SK-N-SH (cell line): ENCODE data around the gene PSMD8. TPM values are rescaled to one million over a fixed set of nuclear protein-coding genes. Genes with fewer than 3 reads are reported as not detected.

ENCODE experiments used
- CTCF ChIA-PET: fragments of 300-600, 350-600 bp; formaldehyde crosslinking; extraction: SDS; loops from one replicate; lab custom pipeline; 2021; lab: Yijun Ruan, JAX
- POLR2A ChIA-PET: fragments of 350-600 bp; sonication (Branson Sonifier 250); formaldehyde crosslinking; extraction: SDS; loops from one replicate; lab custom pipeline; 2020; ENCODE audit warnings: antibody characterized with exemption, inconsistent platforms; lab: Yijun Ruan, JAX
- DNase-seq: peaks from one replicate; pipeline ENCODE4 v3.0.0; 2012
- H2AFZ ChIP-seq: fragments of 200-600 bp; sonication (generic); 2 replicates; pipeline ENCODE4 v1.8.1; 2016; ENCODE audit warnings: antibody characterized with exemption, mild to moderate bottlenecking, low read depth
- H3F3A ChIP-seq: fragments of 200-600 bp; sonication (generic); replicated peaks from 2 replicates; pipeline ENCODE3; 2016; ENCODE audit warnings: antibody characterized with exemption, mild to moderate bottlenecking; ENCODE audit not compliant: insufficient read depth
- H3K27ac ChIP-seq, 2 experiments: fragments of 200-500 bp in 1 of 2; fragments of 200-600 bp in 1 of 2; sonication (Bioruptor generic) in 1 of 2; sonication (generic), shearing (Covaris generic) in 1 of 2; 2 replicates each; pipeline versions ENCODE4 v1.5.1 to v1.6.1; 2014 to 2016; ENCODE audit warnings: low read depth in 2 of 2, inconsistent platforms in 1 of 2, low read length in 1 of 2, mild to moderate bottlenecking in 1 of 2, mixed read lengths in 1 of 2
- H3K27me3 ChIP-seq: fragments of 200-600 bp; sonication (generic), shearing (Covaris generic); 2 replicates; pipeline ENCODE4 v1.6.1; 2016; ENCODE audit warnings: mixed run types; ENCODE audit not compliant: insufficient read depth
- H3K36me3 ChIP-seq, 2 experiments: fragments of 200-500 bp in 1 of 2; fragments of 200-600 bp in 1 of 2; sonication (Bioruptor generic) in 1 of 2; sonication (generic) in 1 of 2; replicated peaks in 1 of 2; 2 replicates each; pipeline versions ENCODE3 to v1.5.1; 2014 to 2016; ENCODE audit warnings: low read length in 1 of 2, mild to moderate bottlenecking in 1 of 2; ENCODE audit not compliant: insufficient read depth in 2 of 2, control insufficient read depth in 1 of 2
- H3K4me1 ChIP-seq, 2 experiments: fragments of 200-500 bp in 1 of 2; fragments of 200-600 bp in 1 of 2; sonication (Bioruptor generic) in 1 of 2; sonication (generic), shearing (Covaris generic) in 1 of 2; 2 replicates each; pipeline versions ENCODE4 v1.5.1 to v1.6.1; 2014 to 2016; ENCODE audit warnings: low read depth in 1 of 2, low read length in 1 of 2, mixed run types in 1 of 2; ENCODE audit not compliant: insufficient read depth in 2 of 2, control insufficient read depth in 1 of 2
- H3K4me2 ChIP-seq: fragments of 200-600 bp; sonication (generic), shearing (Covaris generic); 2 replicates; pipeline ENCODE4 v1.6.1; 2017; ENCODE audit warnings: mixed run types
- H3K4me3 ChIP-seq, 2 experiments: fragments of 200-500 bp in 1 of 2; fragments of 200-600 bp in 1 of 2; sonication (Bioruptor generic) in 1 of 2; sonication (generic), shearing (Covaris generic) in 1 of 2; 2 replicates each; pipeline versions ENCODE4 v1.5.1 to v1.8.1; 2014 to 2016; ENCODE audit warnings: low read depth in 2 of 2, inconsistent platforms in 1 of 2, low read length in 1 of 2, mild to moderate bottlenecking in 1 of 2, mixed read lengths in 1 of 2, moderate library complexity in 1 of 2
- H3K79me2 ChIP-seq: fragments of 200-600 bp; sonication (generic); 2 replicates; pipeline ENCODE4 v1.8.1; 2017; ENCODE audit warnings: mild to moderate bottlenecking; ENCODE audit not compliant: insufficient read depth
- H3K9ac ChIP-seq: fragments of 200-600 bp; sonication (generic); 2 replicates; pipeline ENCODE4 v1.6.1; 2017; ENCODE audit warnings: mixed run types
- H3K9me2 ChIP-seq: fragments of 200-600 bp; sonication (generic); 2 replicates; pipeline ENCODE4 v1.6.1; 2017; ENCODE audit warnings: mixed run types
- H3K9me3 ChIP-seq: fragments of 200-600 bp; sonication (generic); 2 replicates; pipeline ENCODE4 v1.6.1; 2017; ENCODE audit warnings: mixed run types, mild to moderate bottlenecking, moderate library complexity
- H4K20me1 ChIP-seq: fragments of 200-600 bp; sonication (generic); 2 replicates; pipeline ENCODE4 v1.6.1; 2017; ENCODE audit warnings: mild to moderate bottlenecking, mixed run types; ENCODE audit not compliant: insufficient read depth
- CHD2 ChIP-seq: fragments of 150-350 bp; IDR thresholded peaks from 2 replicates; pipeline ENCODE4 v1.6.1; 2018; ENCODE audit warnings: low read length; ENCODE audit not compliant: partially characterized antibody
- ELF1 ChIP-seq: IDR thresholded peaks from 2 replicates; pipeline ENCODE4 v1.4.0; 2012
- EP300 ChIP-seq, 2 experiments: IDR thresholded peaks; 2 replicates each; pipeline versions ENCODE4 v1.4.0 to v1.6.1; 2012; ENCODE audit warnings: borderline replicate concordance in 1 of 2, low read depth in 1 of 2, low read length in 1 of 2
- EZH2phosphoT487 ChIP-seq: fragments of 200-600 bp; sonication (generic); IDR thresholded peaks from 2 replicates; pipeline ENCODE4 v1.6.1; 2017; ENCODE audit warnings: low read depth, mixed run types, mild to moderate bottlenecking, antibody characterized with exemption, moderate library complexity, borderline replicate concordance
- FOSL2 ChIP-seq: IDR thresholded peaks from 2 replicates; pipeline ENCODE4 v1.4.0; 2012; ENCODE audit warnings: low read depth, mild to moderate bottlenecking, moderate library complexity, borderline replicate concordance
- FOXM1 ChIP-seq: IDR thresholded peaks from 2 replicates; pipeline ENCODE4 v1.4.0; 2012; ENCODE audit warnings: low read depth, mild to moderate bottlenecking
- GABPA ChIP-seq: IDR thresholded peaks from 2 replicates; pipeline ENCODE4 v1.4.0; 2012; ENCODE audit warnings: low read depth, mild to moderate bottlenecking
- GATA2 ChIP-seq: sonication (generic); formaldehyde crosslinking; IDR thresholded peaks from 2 replicates; pipeline ENCODE4 v1.5.0; 2020; ENCODE audit warnings: mild to moderate bottlenecking, missing genetic modification reagents
- JUND ChIP-seq: IDR thresholded peaks from 2 replicates; pipeline ENCODE4 v1.4.0; 2012
- MXI1 ChIP-seq: IDR thresholded peaks from 2 replicates; pipeline ENCODE4 v1.6.1; 2012; ENCODE audit warnings: mild to moderate bottlenecking, low read depth, low read length, improper control_type of control experiment
- RAD21 ChIP-seq: IDR thresholded peaks from 2 replicates; pipeline ENCODE4 v1.6.1; 2012; ENCODE audit warnings: mild to moderate bottlenecking, low read length
- RCOR1 ChIP-seq: fragments of 150-350 bp; IDR thresholded peaks from 2 replicates; pipeline ENCODE4 v1.6.1; 2017; ENCODE audit warnings: antibody characterized with exemption, low read length
- RXRA ChIP-seq: IDR thresholded peaks from 2 replicates; pipeline ENCODE4 v1.4.0; 2012; ENCODE audit warnings: low read depth, mild to moderate bottlenecking, borderline replicate concordance
- SIN3A ChIP-seq: IDR thresholded peaks from 2 replicates; pipeline ENCODE4 v1.6.1; 2012; ENCODE audit warnings: low read depth, mild to moderate bottlenecking, low read length, moderate library complexity, borderline replicate concordance
- SMC3 ChIP-seq: IDR thresholded peaks from 2 replicates; pipeline ENCODE4 v1.6.1; 2012; ENCODE audit warnings: low read depth, low read length, improper control_type of control experiment
- TCF12 ChIP-seq: IDR thresholded peaks from 2 replicates; pipeline ENCODE4 v1.4.0; 2012
- TEAD4 ChIP-seq: IDR thresholded peaks from 2 replicates; pipeline ENCODE4 v1.4.0; 2012; ENCODE audit warnings: mild to moderate bottlenecking, borderline replicate concordance; ENCODE audit not compliant: insufficient read depth
- USF2 ChIP-seq: fragments of 150-350 bp; IDR thresholded peaks from 2 replicates; pipeline ENCODE4 v1.6.1; 2017; ENCODE audit warnings: antibody characterized with exemption, low read length, low read depth, borderline replicate concordance
- WGBS: methylation state at CpG from one replicate; pipeline ENCODE4 v1.1.6; 2017; ENCODE audit warnings: low lambda C conversion rate; 5-methylcytosine and 5-hydroxymethylcytosine counted together
- polyA plus RNA-seq, 3 experiments: library from polyadenylated mRNA; depleted of rRNA; stranded (reverse); fragments of >200 nt; gene quantifications; 2 replicates each; pipeline ENCODE4 v1.2.3, GENCODE V29; 2012
- TF ChIP-seq, protein P1 (sequence below): fragments of 200-600 bp; sonication (generic); IDR thresholded peaks from 2 replicates; pipeline ENCODE4 v1.6.1; 2017; ENCODE audit warnings: antibody characterized with exemption, mild to moderate bottlenecking, moderate library complexity
- TF ChIP-seq, protein P2 (sequence below): IDR thresholded peaks from 2 replicates; pipeline ENCODE4 v1.4.0; 2012; ENCODE audit warnings: low read depth, borderline replicate concordance
- TF ChIP-seq, protein P3 (sequence below): IDR thresholded peaks from 2 replicates; pipeline ENCODE4 v1.4.0; 2012; ENCODE audit warnings: low read depth, borderline replicate concordance

Gene PSMD8
- polyA plus RNA-seq, 1 of the 3 experiments (the other 2 are of a cell fraction), result 400 TPM

- no peaks in the 10 kb centered on the region for H3F3A ChIP-seq
- CTCF ChIA-PET, result interaction anchor here (0.6 kb wide), 1 partner anchor 32 kb away, joined by 3 read pairs; the partner anchor contains the start of gene FAM98C
- H3K9me2 ChIP-seq, result no peaks in the 10 kb centered on the region
- WGBS, result 42% methylated on average over 12 of the region's 12 CpGs
- TF ChIP-seq FOSL2, result no peak
- no peak for TF ChIP-seq SMC3
- no peak for TF ChIP-seq GABPA
- TF ChIP-seq, protein P1, sequence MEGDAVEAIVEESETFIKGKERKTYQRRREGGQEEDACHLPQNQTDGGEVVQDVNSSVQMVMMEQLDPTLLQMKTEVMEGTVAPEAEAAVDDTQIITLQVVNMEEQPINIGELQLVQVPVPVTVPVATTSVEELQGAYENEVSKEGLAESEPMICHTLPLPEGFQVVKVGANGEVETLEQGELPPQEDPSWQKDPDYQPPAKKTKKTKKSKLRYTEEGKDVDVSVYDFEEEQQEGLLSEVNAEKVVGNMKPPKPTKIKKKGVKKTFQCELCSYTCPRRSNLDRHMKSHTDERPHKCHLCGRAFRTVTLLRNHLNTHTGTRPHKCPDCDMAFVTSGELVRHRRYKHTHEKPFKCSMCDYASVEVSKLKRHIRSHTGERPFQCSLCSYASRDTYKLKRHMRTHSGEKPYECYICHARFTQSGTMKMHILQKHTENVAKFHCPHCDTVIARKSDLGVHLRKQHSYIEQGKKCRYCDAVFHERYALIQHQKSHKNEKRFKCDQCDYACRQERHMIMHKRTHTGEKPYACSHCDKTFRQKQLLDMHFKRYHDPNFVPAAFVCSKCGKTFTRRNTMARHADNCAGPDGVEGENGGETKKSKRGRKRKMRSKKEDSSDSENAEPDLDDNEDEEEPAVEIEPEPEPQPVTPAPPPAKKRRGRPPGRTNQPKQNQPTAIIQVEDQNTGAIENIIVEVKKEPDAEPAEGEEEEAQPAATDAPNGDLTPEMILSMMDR, result no peak
- TF ChIP-seq USF2, result no peak
- no peak for TF ChIP-seq CHD2
- TF ChIP-seq MXI1, result no peak
- TF ChIP-seq JUND, result no peak
- no peak for TF ChIP-seq TCF12
- no peak for TF ChIP-seq TEAD4
- TF ChIP-seq, protein P2, sequence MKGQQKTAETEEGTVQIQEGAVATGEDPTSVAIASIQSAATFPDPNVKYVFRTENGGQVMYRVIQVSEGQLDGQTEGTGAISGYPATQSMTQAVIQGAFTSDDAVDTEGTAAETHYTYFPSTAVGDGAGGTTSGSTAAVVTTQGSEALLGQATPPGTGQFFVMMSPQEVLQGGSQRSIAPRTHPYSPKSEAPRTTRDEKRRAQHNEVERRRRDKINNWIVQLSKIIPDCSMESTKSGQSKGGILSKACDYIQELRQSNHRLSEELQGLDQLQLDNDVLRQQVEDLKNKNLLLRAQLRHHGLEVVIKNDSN, result no peak
- no peak for TF ChIP-seq RAD21
- TF ChIP-seq EZH2phosphoT487, result no peak
- TF ChIP-seq, all 33 proteins: peak for 0
- Histone ChIP-seq H3K36me3 (no peaks in the 10 kb centered on the region), H4K20me1 (peaks cover under 1% of the 10 kb centered on the region; the same call in 1 of the 2 replicates), H3K27ac (no peak overlapping the region), H3K4me1 (no peaks in the 10 kb centered on the region; a peak in 1 of 4 replicates), H3K9me3 (no peaks in the 10 kb centered on the region), H3K79me2 (peaks cover 6% of the 10 kb centered on the region), H3K27me3 (no peaks in the 10 kb centered on the region), H3K4me3 (no peak overlapping the region), H3K4me2 (no peak overlapping the region), H3K9ac (no peak overlapping the region), H2AFZ (no peak overlapping the region)
- POLR2A ChIA-PET, result no interaction called here
- DNase-seq, result no peak
Measured at GRCh38 chr19:38370299-38370698, 4.1 kb upstream of the PSMD8 start.

GRCh38 chr19:38371081-38371480 lies 3.3 kb upstream of the PSMD8 start:
- H3K9ac ChIP-seq, result no peak overlapping the region
- no peak overlapping the region for H3K27ac ChIP-seq
- no peaks in the 10 kb centered on the region for H3K27me3 ChIP-seq
- no peak for DNase-seq
- no peaks in the 10 kb centered on the region for H3F3A ChIP-seq
- H3K4me3 ChIP-seq, result no peak overlapping the region
- H3K36me3 ChIP-seq, result no peaks in the 10 kb centered on the region
- no peak overlapping the region for H2AFZ ChIP-seq
- no peaks in the 10 kb centered on the region for H3K9me2 ChIP-seq
- H3K4me1 ChIP-seq, result peaks cover 2 to 6% of the 10 kb centered on the region in 2 experiments; a peak in 3 of 4 replicates
- ChIA-PET POLR2A (no interaction called here), CTCF (interaction anchor here (0.6 kb wide), 1 partner anchor 32 kb away, joined by 3 read pairs; the partner anchor contains the start of gene FAM98C)
- peaks cover 14% of the 10 kb centered on the region for H3K79me2 ChIP-seq
- H4K20me1 ChIP-seq, result peaks cover 7% of the 10 kb centered on the region
- no peak overlapping the region for H3K4me2 ChIP-seq
- 64% methylated on average over 6 of the region's 6 CpGs for WGBS
- H3K9me3 ChIP-seq, result no peaks in the 10 kb centered on the region
- TF ChIP-seq SIN3A (no peak), CHD2 (no peak), USF2 (no peak), RAD21 (no peak), GATA2 (CRISPR knock-in tag) (no peak), RXRA (no peak), FOXM1 (no peak), RCOR1 (no peak), MXI1 (no peak), EP300 (IDR thresholded peaks at IDR 0.05; ENCODE audit: borderline replicate concordance in 1 of 2, low read depth in 1 of 2, low read length in 1 of 2) (no peak), ELF1 (no peak), SMC3 (no peak), FOSL2 (no peak)
- TF ChIP-seq, protein P3, sequence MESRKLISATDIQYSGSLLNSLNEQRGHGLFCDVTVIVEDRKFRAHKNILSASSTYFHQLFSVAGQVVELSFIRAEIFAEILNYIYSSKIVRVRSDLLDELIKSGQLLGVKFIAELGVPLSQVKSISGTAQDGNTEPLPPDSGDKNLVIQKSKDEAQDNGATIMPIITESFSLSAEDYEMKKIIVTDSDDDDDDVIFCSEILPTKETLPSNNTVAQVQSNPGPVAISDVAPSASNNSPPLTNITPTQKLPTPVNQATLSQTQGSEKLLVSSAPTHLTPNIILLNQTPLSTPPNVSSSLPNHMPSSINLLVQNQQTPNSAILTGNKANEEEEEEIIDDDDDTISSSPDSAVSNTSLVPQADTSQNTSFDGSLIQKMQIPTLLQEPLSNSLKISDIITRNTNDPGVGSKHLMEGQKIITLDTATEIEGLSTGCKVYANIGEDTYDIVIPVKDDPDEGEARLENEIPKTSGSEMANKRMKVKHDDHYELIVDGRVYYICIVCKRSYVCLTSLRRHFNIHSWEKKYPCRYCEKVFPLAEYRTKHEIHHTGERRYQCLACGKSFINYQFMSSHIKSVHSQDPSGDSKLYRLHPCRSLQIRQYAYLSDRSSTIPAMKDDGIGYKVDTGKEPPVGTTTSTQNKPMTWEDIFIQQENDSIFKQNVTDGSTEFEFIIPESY, result no peak
